Fibroblast of skin of scalp (primary cell): Measurements from ENCODE around the gene DCST2.

Source experiments
- DNase-seq: peaks from one replicate; pipeline ENCODE4 v3.0.0-alpha.2; 2013

DCST2 gene

DNA sequence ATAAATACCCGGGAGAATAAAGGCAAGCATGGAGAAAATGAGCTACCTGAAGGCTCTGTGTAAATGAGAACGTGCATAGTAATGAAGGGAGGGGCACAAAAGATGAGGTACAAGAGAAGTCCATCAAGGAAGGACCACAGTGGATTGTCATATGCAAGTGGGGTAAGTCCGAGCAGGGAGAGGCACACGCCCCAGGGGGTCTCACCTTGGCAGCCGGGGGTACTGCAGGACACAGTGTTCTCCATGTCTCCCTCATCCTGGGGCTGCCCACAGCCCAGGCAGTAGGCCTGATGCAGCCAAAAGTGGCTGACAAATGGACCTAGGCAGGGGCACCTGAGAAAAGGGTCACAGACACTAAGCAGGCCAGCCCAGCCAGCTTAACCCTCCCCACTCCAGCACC lies 10.0 kb downstream of the DCST2 start:
- DNase-seq = no peak

DNA sequence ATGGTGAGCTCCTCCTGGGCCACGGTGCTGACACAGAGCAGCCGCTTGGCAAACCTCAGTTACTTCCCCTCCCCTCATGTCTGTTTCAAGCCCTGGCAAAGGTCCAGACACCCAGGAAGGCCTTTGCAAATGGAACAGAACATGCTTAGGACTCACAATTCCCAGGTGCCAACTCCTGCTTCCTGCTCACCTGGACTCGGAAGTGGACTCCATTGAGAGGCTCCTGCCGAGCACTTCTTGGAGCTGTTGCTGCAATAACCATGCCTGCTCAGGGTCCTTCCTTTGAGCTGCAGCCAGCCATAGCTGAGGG lies 10.7 kb downstream of the DCST2 start:
- DNase-seq = no peak

DNA sequence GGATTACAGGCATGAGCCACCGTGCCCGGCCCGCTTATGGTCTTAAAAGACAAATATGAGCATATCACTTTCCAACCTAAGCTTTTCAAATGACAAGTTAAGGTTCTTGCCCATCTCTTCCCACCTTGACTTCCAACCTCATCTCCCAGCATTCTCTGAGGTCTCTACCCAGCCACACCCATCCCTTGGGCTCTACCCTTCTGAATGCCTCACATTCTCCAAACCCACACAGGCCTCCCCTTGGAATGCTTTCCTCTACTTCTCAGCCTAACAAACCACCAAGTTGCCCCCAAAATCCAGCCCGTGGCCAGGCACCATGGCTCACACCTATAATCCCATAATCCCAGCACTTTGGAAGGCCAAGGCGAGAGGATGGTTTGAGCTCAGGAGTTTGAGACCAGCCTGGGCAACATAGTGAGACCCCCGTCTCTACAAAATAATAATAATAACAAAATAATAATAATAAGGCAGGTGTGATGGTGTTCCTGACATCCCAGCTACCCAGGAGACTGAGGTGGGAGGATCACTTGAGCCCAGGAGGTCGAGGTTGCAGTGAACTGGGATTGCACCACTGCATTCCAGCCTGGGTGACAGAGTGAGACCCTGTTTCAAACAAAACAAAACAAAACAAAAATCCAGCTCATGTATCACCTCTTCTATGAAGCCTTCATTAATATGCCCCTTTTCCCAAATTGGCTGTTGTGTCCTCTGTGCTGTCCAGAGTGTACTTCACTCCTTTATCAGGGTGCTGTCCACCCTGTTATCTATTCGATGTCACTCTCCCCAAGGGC lies 11.2 kb downstream of the DCST2 start:
- no peak for DNase-seq

DNA sequence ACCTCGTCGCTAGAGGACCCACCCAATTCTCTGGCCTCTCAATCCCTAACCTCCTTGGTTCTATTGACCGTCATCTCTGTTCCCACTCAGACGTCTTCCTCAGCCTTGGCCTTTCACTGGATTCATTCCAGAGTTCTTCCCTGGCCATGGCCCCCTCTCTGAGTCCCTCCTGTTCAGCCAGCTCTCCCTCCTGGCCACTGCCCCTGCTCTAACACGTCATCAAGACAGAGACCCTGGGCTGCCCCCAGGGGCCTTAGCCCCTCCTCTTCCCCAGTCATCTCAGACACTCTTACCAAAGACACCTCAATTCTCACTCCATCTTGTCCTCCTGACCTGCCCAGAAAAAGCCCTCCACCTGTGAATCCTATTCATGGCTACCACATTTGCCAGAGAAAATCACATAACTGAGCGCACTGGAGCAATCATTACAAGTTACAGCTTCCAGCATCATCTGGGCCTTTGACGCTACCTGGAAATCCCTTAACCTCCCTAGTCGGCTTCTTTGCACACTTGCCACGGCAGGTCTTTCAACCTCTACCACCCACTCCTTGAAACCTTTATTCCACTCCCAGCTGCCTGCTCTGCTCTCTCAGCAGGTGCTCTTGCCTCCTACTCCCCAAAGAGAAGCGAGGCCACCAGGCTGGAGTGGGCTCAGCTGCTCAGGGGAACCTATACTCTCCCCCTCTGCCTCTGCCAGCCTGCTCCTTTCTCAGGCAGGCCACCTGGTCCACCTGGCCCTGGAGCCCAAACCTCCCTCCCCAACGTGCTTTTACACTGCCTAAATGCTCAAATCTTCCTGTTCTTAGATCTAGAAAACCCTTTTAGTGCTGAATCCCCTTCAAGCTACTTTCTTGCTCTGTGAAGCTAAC lies 14.0 kb downstream of the DCST2 start:
- DNase-seq = no peak

DNA sequence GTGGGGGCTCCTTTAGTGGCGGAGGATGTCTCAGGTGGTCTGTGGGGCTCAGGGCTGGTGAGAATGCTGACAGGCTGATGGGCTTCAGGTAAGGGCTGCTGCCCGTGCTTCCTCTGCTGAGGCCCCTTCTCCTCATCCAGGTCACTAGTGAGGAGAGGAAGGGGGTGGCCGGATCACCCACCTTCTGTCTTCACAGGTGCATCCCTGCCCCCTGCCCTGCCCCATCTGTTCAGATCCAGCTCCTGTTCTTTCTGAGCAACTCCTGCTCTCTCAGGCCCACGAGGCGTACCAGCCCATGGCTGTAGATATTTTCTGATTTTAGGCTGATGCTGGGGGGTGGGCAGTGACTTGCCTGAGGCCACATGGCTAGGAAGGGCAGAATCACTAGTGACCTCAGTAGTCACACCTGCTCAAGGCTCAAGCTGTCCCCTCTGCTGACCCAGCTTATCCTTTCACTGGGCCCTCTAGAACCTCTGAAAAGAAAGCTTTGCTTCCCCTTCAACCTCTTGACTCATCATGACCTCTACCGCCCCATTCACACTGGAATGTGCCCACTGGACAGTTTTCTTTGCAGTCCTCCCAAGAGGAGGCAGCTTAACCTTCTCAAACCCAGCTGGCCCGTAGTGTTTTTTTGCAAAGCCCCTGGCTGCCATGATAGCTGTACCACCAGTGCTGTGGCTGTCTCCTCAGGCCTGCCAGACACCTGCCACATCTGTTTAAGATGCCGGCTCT lies 14.8 kb downstream of the DCST2 start:
- DNase-seq = no peak

DNA sequence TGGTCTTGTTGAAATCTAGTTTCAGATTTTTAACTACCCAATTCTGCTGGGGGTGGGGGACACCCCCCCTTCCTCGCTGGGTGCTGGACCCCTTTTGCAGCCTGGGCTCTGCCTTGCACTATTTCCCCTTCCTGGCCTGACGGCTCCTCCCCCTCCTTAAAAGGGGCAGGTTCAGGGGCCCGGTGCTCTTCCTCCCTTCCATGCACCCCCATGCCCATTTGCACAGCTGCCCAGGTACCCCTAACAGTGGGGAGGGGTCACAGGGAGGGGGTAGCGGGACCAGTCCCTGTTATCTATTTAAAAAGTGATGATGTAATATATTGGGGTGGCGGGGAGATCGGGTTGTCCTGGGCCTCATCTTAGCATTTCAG lies 15.7 kb downstream of the DCST2 start:
- DNase-seq = no peak

DNA sequence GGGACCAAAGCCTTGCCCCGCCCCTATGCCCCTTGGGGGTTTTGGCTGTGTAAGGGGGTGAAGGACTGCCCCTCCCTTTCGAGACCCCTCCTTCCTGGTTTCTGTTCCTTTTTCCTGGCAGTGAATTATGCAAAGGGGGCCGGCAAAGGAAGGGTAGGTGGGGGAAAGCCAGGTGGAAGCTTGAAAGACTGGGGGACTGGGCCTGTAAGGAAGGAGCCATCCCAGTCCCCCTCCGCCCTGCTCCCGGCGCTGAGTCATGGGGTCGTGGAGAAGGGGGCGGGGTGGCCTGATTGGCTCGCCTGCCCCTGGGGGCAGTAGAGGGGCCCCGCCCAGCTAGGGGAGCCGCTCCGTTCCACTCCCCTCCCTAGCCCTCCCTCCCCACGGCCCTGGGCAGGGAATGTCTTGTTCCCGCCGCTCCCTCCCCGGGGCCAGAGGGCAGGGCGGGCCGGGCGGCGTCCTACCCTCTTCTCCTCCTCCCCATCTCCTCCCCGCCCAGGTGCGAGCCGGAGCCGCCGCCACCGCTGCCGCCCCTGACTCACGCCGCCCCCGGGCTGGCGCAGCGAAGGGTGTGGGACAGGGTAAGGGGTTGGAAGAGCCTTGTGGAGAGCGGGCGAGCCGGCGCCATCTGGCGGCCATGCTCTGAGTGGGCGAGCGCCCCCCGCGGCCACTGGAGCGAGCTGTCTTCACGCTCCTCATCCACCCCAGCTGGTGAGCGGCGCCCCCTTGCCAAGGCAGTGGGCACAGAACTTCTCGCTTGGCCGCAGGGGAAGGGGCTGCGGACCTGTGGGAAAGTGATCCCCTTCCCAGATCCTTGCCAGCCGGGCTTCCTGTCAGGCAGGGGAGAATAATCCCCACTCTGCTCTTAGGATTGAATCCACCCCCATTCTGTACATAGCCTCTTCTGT lies 16.3 kb downstream of the DCST2 start:
- peak; percentile 87 for DNase-seq

DNA sequence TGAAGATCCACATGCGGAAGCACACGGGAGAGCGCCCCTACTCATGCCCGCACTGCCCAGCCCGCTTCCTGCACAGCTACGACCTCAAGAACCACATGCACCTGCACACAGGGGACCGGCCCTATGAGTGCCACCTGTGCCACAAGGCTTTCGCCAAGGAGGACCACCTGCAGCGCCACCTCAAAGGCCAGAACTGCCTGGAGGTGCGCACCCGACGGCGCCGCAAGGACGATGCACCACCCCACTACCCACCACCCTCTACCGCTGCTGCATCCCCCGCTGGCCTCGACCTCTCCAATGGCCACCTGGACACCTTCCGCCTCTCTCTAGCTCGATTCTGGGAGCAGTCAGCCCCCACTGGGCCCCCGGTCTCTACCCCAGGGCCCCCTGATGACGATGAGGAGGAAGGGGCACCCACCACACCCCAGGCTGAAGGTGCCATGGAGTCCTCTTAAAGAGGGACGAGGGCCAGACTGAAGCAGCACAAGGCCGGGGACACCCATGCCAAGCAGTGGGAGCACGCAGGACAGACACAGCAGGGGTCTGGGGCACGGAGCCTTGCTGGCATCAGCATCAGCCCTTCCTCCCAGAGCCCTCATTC lies 17.2 kb downstream of the DCST2 start:
- DNase-seq = no peak

DNA sequence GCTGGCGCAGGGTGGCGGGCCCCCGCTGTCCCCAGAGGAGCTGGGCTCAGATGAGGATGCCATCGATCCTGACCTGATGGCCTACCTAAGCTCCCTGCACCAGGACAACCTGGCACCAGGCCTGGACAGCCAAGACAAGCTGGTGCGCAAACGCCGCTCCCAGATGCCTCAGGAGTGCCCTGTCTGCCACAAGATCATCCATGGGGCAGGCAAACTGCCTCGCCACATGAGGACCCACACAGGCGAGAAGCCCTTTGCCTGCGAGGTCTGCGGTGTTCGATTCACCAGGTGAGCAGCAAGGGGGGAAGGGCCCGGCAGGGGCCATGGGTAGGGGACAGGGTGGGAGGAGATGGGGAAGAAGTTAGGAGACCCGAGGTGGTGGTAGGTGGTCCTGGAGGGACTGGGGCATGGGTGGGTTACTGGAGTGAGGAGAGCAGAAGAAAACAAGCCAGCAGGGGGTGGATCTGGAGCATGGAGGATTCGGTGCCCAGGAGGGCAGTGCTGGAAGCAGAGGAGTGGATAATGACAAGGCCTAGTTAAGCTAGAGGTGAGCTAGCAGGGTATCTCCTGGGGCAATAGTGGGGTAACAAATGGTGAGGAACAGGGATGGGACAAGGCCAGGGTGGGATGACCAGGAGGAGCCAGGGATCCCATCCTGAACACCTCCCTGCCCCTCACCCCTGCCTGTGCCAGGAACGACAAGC lies 17.9 kb downstream of the DCST2 start:
- DNase-seq = no peak

DNA sequence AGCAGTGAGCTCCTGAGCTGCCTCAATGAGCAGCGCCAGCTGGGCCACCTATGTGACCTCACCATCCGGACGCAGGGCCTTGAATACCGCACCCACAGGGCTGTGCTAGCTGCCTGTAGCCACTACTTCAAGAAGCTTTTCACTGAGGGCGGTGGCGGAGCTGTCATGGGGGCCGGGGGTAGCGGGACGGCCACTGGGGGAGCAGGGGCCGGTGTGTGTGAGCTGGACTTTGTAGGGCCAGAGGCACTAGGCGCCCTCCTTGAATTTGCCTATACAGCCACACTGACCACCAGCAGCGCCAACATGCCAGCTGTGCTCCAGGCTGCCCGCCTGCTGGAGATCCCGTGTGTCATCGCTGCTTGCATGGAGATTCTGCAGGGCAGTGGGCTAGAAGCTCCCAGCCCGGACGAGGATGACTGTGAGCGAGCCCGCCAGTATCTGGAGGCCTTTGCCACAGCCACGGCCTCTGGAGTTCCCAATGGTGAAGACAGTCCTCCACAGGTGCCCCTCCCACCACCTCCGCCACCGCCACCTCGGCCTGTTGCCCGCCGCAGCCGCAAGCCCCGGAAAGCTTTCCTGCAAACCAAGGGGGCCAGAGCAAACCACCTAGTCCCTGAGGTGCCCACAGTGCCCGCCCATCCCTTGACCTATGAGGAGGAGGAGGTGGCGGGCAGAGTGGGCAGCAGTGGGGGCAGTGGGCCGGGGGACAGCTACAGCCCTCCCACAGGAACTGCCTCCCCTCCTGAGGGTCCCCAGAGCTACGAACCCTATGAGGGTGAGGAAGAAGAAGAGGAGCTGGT lies 18.7 kb downstream of the DCST2 start:
- DNase-seq = no peak

DNA sequence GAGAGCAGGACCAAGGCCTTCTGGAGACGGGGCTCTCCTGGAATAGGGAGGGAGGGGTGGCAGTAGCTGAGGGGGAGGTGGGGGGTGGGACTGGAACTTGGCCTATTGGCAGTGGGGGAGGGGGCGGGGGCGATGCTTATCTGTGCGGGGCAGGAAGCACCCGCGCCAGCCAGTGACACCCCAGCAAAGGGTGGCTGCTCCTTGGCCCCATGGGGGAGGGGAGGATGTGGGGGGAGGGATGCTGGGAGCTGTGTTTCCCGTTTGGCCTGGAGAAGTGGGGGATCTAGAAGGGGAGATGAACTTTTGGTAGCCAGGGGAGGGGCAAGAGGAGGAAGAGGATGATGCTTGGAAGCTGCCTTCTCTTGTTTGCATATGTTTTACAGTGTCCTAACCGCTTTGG lies 19.9 kb downstream of the DCST2 start:
- no peak for DNase-seq

DNA sequence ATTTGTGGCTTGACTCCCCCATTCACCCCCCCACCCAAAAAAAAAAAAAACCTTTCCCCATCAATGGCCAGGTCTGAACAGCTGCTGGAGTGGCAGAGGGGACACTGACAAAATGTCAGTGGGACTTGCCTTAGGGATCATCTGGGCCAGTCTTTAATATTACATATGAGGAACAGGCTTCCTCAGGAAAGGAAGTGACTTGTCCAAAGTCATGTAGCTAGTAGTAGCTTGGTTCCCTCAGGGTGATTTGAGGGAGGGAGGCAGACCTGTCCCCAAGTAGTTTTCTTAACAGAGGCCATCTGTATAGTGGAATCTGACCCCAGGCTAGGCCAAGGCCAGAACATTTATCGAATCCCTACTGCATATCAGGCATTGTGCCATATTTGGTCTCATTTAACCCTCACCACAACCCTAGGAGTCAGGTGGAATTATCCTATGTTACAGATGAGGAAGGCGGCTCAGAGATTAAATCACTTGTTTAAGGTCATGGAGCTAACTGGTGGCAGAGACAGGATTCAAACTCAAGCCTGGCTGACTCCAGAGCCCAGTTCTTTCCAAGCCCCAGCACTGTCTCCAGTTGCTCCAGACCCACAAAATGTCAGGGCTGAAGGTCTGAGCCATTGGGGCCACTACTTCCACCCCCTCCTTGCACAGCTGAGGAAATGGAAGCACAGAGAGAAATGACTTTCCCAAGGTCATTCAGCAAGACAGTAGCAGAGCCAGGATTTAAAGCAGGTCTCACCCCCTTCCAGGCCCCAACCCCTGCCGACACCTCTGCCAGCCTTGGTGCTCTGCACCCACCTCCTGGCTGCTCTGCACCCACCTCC lies 20.6 kb downstream of the DCST2 start:
- no peak for DNase-seq

DNA sequence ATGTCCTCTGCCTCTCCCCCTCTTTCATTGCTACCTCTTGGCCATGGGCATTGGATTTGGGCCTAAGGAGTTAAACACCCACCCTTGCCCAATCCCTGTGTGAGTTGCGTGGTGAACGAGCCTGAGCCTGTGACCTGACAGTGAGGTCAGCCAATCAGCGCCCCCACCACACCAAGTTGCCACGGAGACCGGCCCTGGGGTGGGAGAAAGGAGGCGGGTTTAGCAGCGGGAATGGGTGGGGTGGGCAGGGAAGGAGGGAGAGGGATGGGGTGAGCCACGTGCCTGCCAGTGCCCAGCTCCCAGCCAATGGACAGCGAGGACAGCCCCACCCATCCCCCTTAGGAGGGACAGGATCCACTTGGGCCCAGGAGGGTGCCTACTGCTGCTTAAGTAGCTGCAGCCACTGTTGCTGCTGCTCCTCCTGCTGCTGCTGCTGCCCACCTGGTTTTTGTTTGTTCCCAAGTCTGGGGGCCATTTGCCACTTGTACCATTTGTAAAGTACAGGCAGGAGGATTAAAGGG lies 21.5 kb downstream of the DCST2 start:
- peak; percentile 63 for DNase-seq

DNA sequence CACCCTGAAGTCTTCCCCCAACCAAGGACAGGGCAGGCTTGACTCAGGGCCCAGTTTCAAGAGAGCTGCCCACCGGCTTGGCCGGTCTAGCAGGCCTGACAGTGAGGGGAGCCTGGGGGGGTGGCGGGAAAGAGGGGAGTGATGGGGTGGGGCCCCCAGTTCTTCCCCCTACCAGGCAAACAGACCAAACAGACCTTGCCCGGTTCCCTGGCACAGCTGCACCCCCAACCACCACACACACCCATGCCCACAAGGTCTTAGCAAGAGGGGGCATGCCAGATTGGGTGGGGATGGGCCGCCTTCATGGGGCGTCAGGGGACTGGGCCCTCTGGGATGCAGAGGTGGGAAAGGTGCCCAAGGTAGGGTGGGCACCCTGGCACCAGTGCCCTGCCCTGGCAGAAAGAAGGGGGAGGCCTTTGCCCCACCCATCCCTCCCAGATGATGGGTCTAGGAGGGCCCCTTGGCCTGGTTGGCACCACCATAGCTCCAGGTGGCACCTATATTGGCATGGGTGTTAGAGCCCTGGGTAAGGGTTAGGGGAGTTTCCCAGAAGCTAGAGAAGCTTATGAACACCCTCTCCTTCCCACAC lies 22.1 kb downstream of the DCST2 start:
- DNase-seq = no peak

DNA sequence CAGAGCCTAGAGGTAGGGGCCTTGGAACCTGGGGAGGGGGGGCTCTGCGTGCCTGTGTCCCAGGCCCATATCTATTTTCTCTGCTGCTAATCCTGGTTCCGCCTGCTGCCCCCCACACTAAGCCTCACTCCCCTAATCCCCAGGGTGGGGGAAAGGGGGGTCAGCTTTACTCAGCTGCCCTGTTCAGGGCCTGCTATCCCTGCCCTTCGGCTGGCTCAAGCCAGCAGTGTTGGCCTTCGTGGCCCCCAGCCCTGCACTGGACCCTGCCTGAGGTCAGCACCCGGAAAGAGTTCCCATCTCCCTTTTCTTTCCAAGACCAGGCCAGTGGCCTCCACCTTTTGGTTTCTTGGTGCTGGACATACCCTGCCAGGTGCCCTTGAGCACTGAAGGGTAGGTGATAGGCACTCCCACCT lies 22.6 kb downstream of the DCST2 start:
- DNase-seq = no peak

DNA sequence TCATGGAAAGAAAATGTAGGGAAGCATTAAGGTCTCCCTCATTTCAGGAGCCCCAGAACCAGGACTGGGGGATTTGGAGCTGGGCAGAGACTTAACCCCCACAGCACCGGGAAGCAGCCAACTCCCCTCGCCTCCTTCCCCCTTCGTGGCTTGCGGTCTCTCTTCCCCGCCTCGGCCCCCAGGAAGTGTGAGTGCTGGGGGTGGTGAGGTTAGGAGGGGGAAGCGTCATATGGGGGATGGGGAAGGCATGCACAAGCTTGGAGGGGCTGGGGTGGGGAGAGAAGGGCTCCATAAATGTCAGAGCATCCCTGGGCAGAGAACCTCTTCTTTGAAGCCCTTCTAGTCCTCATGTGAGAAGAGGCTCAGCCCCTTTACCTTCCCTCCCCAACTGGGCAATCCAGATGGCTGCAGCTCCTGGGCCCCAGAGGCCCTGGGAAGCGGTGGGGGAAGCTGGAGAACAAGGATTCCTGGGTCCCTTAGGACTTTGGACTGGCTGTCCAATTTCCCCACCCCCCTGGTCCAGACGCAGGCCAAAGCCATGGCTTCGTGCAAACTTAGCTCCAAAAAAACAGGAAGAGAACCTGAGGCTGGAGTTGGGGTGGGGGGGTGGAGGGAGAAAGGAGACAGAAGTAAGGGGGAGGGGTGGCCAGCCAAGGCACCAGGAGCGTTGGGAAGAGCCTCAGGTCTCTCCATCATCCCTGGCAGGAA lies 23.2 kb downstream of the DCST2 start:
- no peak for DNase-seq

DNA sequence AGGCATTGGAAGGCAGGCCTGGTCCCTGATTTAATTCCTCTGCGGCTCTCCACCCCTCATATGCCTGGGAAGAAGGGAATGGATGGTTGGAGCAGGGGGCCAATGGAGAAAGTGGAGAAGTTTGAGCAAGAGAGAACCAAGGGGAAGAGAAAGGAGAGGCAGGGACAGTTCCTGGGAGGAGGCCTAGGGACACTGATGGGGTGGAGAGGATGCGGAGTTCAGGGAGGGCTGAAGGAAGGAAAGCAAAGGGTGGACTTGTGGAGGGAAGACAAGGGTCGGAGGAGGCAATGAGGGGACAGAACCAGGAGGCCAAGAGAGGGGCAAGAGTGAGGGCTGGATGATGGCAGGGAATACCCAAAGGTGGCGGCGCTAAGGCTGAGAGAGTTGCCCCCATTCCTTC lies 23.8 kb downstream of the DCST2 start:
- DNase-seq = no peak

DNA sequence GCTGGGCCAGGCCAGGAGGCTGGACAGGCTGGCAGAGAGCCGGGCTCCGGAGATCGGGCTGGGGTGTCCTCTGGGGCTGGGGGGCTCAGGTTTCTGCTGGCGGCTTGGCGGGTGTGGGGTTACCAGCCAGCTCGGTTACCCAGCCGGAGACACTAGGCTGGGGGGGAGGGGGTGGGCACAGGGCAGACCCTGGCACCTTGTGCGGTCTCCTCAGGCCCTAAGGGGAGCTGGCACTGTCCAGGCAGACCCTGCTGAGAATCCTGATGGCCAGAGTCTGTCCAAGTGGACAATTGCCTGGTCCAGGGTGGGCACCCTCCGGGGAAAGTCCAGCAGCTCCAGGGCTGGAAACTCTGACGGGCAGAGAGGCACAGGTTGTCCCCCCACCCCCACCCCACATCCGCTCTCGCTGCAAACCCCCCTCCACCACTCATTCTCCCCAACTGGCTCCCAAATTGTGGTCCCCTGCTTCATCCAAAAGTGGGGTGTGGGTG lies 24.3 kb downstream of the DCST2 start:
- no peak for DNase-seq
